GM23248 (cell line): ENCODE measurements around the gene MMEL1. TPM values are rescaled to one million over a fixed set of nuclear protein-coding genes. Genes with fewer than 3 reads are reported as not detected.

Experiments
- DNase-seq: peaks from one replicate; pipeline ENCODE4 v3.0.0-alpha.2; 2015
- H2AFZ ChIP-seq: fragments of 200-600 bp; sonication (generic); 2 replicates; pipeline ENCODE4 v1.6.1; 2016; ENCODE audit warnings: antibody characterized with exemption
- H3F3A ChIP-seq: fragments of 200-600 bp; sonication (generic); 2 replicates; pipeline ENCODE4 v1.6.1; 2016; ENCODE audit warnings: mild to moderate bottlenecking, antibody characterized with exemption, mixed run types; ENCODE audit not compliant: insufficient read depth
- H3K27ac ChIP-seq: fragments of 200-600 bp; sonication (generic); 2 replicates; pipeline ENCODE4 v1.5.1; 2016; ENCODE audit warnings: mild to moderate bottlenecking
- H3K27me3 ChIP-seq: fragments of 200-600 bp; sonication (generic); replicated peaks from 2 replicates; pipeline ENCODE4 v1.6.1; 2016; ENCODE audit warnings: mild to moderate bottlenecking; ENCODE audit not compliant: insufficient read depth
- H3K36me3 ChIP-seq: fragments of 200-600 bp; sonication (generic); 2 replicates; pipeline ENCODE4 v1.6.1; 2016; ENCODE audit warnings: low read depth, mild to moderate bottlenecking
- H3K4me1 ChIP-seq: fragments of 200-600 bp; sonication (generic); 2 replicates; pipeline ENCODE4 v1.6.1; 2016; ENCODE audit warnings: mild to moderate bottlenecking; ENCODE audit not compliant: insufficient read depth
- H3K4me2 ChIP-seq: fragments of 200-600 bp; sonication (generic); one replicate; pipeline ENCODE4 v1.6.1; 2016; ENCODE audit warnings: mild to moderate bottlenecking; ENCODE audit not compliant: unreplicated experiment
- H3K4me3 ChIP-seq: fragments of 200-600 bp; sonication (generic); 2 replicates; pipeline ENCODE4 v1.5.1; 2016; ENCODE audit warnings: mild to moderate bottlenecking
- H3K79me2 ChIP-seq: fragments of 200-600 bp; sonication (generic); 2 replicates; pipeline ENCODE4 v1.6.1; 2016; ENCODE audit warnings: mild to moderate bottlenecking; ENCODE audit not compliant: insufficient read depth
- H3K9ac ChIP-seq: fragments of 200-600 bp; sonication (generic); 2 replicates; pipeline ENCODE4 v1.6.1; 2016; ENCODE audit warnings: mild to moderate bottlenecking
- H3K9me2 ChIP-seq: fragments of 200-600 bp; sonication (generic); 2 replicates; pipeline ENCODE4 v1.6.1; 2016; ENCODE audit warnings: mixed run types, mild to moderate bottlenecking, moderate library complexity; ENCODE audit not compliant: insufficient read depth
- H3K9me3 ChIP-seq: fragments of 200-600 bp; sonication (generic); one replicate; pipeline ENCODE4 v1.6.1; 2017; ENCODE audit warnings: low read depth
- H4K20me1 ChIP-seq: fragments of 200-600 bp; sonication (generic); 2 replicates; pipeline ENCODE4 v1.6.0; 2016; ENCODE audit not compliant: insufficient read depth
- EZH2 ChIP-seq: fragments of 200-600 bp; sonication (generic); IDR thresholded peaks from 2 replicates; pipeline ENCODE4 v1.6.1; 2018; ENCODE audit warnings: antibody characterized with exemption, mild to moderate bottlenecking; ENCODE audit not compliant: insufficient read depth, poor library complexity, severe bottlenecking
- EZH2phosphoT487 ChIP-seq: fragments of 200-600 bp; sonication (generic); IDR thresholded peaks from 2 replicates; pipeline ENCODE4 v1.6.1; 2018; ENCODE audit warnings: antibody characterized with exemption, moderate library complexity, mild to moderate bottlenecking, low read depth; ENCODE audit not compliant: insufficient read depth
- WGBS, 2 experiments: methylation state at CpG; one replicate each; pipeline ENCODE4 v1.1.6; 2015 to 2017; ENCODE audit warnings: low lambda C conversion rate in 2 of 2, low coverage in 1 of 2; ENCODE audit errors: missing lambda C conversion rate in 2 of 2; 5-methylcytosine and 5-hydroxymethylcytosine counted together
- in situ Hi-C: fragments of 300-500 bp; cut with MboI; formaldehyde crosslinking; loops from 2 replicates; pipeline ENCODE4 v1.15.0; 2020
- polyA plus RNA-seq: library from polyadenylated mRNA; unstranded; fragments of >200 nt; fragmentation: Nextera tagmentation; extraction: Ambion mirVana; gene quantifications from 2 replicates; pipeline ENCODE4 v1.2.1, GENCODE V29; 2016
- total RNA-seq: library from RNA; depleted of rRNA; stranded (reverse); fragments of >200 nt; shearing (Covaris generic); gene quantifications from 2 replicates; pipeline ENCODE4 v1.2.3, GENCODE V29; 2014

MMEL1 gene
- total and polyA plus RNA-seq, 2 experiments from 2014 or later: not detected

DNA sequence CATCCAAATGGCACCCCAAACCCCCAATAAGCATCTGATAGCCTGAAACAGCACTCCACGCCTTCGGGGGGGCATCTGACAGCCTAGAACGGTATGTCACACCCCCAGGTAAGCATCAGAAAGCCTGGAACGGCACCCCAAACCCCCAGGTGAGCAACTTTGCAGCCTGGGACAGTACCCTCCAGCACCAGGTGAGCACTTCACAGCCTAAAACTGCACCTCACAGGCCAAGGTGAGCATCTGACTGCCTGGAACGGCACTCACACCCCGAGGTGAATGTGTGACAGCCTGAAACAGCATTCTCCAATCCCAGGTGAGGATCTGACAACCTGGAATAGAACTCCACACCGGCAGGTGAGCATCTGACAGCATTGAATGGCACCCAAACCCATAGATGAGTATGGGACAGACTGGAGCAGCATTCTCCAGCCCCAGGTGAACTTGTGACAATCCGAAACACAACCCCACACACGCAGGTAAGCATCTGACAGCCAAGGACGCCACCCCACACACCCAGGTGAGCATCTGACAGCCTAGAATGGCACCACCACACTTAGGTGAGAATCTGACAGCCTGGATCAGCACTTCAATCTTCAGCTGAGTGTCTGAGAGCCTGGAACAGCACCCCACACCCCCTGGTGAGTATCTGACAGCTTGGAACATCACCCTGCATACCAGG is 18.3 kb upstream of the MMEL1 start:
- Histone ChIP-seq H3K27ac (no peak overlapping the region), H3K27me3 (no peaks in the 10 kb centered on the region), H3K9ac (no peak overlapping the region), H3K9me3 (no peaks in the 10 kb centered on the region), H2AFZ (no peak overlapping the region), H3K4me2 (no peak overlapping the region), H3K4me3 (no peak overlapping the region), H3K9me2 (no peaks in the 10 kb centered on the region), H4K20me1 (no peaks in the 10 kb centered on the region), H3K4me1 (no peaks in the 10 kb centered on the region), H3K36me3 (no peaks in the 10 kb centered on the region), H3F3A (no peaks in the 10 kb centered on the region), H3K79me2 (no peaks in the 10 kb centered on the region)
- no peak for DNase-seq
- TF ChIP-seq EZH2 (no peak), EZH2phosphoT487 (no peak)
- in situ Hi-C loops: no loop called here
- 6 to 13% methylated on average over 10 of the region's 10 CpGs for WGBS, 2 experiments

DNA sequence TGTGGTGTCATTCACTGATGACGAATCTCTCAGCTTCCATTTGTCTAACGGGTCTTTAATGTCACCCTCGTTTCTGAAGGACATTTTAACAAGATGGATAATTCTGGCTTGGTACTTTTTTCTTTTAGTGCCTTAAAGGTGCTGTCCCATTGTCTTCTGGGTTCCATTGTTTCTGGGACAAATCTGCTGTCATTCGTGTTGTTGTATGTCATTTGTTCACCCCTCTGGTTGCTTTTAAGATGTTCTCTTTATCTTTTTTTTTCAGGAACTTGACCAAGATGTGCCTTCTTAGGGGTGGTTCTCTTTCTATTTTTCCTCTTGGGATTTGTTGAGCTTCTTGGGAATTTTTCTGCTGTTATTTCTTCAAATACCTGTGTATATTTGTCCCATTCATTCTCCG is 14.0 kb upstream of the MMEL1 start:
- H3K4me3 ChIP-seq: no peak overlapping the region
- no peaks in the 10 kb centered on the region for H3K9me3 ChIP-seq
- H3K27ac ChIP-seq: no peak overlapping the region
- no peak overlapping the region for H2AFZ ChIP-seq
- H3K4me1 ChIP-seq: no peaks in the 10 kb centered on the region
- no peak overlapping the region for H3K4me2 ChIP-seq
- no peaks in the 10 kb centered on the region for H3K36me3 ChIP-seq
- in situ Hi-C loops: no loop called here
- no peaks in the 10 kb centered on the region for H4K20me1 ChIP-seq
- no peaks in the 10 kb centered on the region for H3K27me3 ChIP-seq
- no peak overlapping the region for H3K9ac ChIP-seq
- 24 to 28% methylated on average over 5 of the region's 5 CpGs for WGBS, 2 experiments
- DNase-seq: no peak
- no peaks in the 10 kb centered on the region for H3K9me2 ChIP-seq
- no peak for TF ChIP-seq EZH2
- TF ChIP-seq EZH2phosphoT487: no peak
- H3K79me2 ChIP-seq: no peaks in the 10 kb centered on the region
- no peaks in the 10 kb centered on the region for H3F3A ChIP-seq

DNA sequence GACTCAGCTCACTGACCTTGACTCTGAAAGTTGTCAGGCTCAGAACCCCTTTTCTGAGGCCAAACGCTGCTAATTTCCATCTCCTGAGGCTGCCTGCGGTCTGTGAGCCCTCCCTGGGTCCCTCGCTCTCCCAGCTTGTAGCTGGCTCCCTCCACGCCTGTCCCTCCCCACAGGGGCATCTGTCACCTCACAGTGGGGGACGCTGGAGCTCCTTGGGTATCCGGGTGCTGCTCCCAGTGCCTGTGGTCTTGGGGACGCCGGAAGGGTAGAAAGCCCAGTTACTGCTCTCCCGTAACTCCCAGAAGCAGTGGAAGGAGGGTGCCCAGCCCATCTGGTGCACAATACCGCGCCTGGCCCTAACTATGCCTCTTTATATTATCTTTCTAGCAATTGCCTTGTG is 13.0 kb upstream of the MMEL1 start:
- H3K4me3 ChIP-seq: no peak overlapping the region
- no peak for DNase-seq
- no peaks in the 10 kb centered on the region for H3K36me3 ChIP-seq
- H3F3A ChIP-seq: no peaks in the 10 kb centered on the region
- H2AFZ ChIP-seq: no peak overlapping the region
- H3K27ac ChIP-seq: no peak overlapping the region
- H3K27me3 ChIP-seq: no peaks in the 10 kb centered on the region
- WGBS, 2 experiments: 48 to 55% methylated on average over 11 of the region's 11 CpGs
- TF ChIP-seq EZH2phosphoT487 (no peak), EZH2 (no peak)
- no peak overlapping the region for H3K4me2 ChIP-seq
- H3K4me1 ChIP-seq: no peaks in the 10 kb centered on the region
- H3K9ac ChIP-seq: no peak overlapping the region
- no peaks in the 10 kb centered on the region for H4K20me1 ChIP-seq
- H3K79me2 ChIP-seq: no peaks in the 10 kb centered on the region
- H3K9me2 ChIP-seq: no peaks in the 10 kb centered on the region
- H3K9me3 ChIP-seq: no peaks in the 10 kb centered on the region
- in situ Hi-C loops: no loop called here

- no peak for TF ChIP-seq EZH2phosphoT487
- no peak for TF ChIP-seq EZH2
- 46 to 52% methylated on average over 11 to 14 of the region's 14 CpGs for WGBS, 2 experiments
- Histone ChIP-seq H3K9me2 (no peaks in the 10 kb centered on the region), H3K36me3 (no peaks in the 10 kb centered on the region), H3F3A (no peaks in the 10 kb centered on the region), H3K4me2 (no peak overlapping the region), H3K4me3 (no peak overlapping the region), H3K4me1 (no peaks in the 10 kb centered on the region), H3K79me2 (no peaks in the 10 kb centered on the region), H3K9ac (no peak overlapping the region), H2AFZ (no peak overlapping the region), H3K27me3 (no peaks in the 10 kb centered on the region), H3K27ac (no peak overlapping the region), H4K20me1 (no peaks in the 10 kb centered on the region), H3K9me3 (no peaks in the 10 kb centered on the region)
- DNase-seq: no peak
- in situ Hi-C loops: no loop called here
These were observed 12.3 kb upstream of the MMEL1 start for GRCh38 chr1:2645143-2645542.
